NCI-H2196 (cell line): ENCODE data around the gene MRPS27.

ENCODE experiments used
- DNase-seq: peaks from one replicate; lab custom pipeline; 2025; ENCODE audit not compliant: unreplicated experiment; lab: John Stamatoyannopoulos, UW

Gene MRPS27

DNA sequence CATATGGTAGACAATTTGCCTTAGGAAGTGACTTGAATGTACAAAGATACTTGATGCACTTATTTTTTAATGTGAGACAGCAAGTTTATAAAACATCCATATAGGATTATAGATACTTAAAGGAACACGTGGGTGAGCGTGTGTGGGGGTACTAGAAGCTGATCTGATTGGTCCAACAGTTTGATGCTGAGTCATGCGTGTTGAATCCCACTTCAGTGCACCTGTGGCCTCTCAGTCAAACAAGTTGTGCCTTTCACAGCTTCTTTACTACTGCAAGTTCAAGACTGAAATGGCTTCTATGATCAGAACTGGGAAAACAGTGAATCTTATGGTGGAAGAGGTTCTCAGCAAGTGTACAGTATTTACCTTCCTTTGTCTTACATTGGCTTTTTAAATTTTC, 113.9 kb downstream of the MRPS27 start:
- no peak for DNase-seq

DNA sequence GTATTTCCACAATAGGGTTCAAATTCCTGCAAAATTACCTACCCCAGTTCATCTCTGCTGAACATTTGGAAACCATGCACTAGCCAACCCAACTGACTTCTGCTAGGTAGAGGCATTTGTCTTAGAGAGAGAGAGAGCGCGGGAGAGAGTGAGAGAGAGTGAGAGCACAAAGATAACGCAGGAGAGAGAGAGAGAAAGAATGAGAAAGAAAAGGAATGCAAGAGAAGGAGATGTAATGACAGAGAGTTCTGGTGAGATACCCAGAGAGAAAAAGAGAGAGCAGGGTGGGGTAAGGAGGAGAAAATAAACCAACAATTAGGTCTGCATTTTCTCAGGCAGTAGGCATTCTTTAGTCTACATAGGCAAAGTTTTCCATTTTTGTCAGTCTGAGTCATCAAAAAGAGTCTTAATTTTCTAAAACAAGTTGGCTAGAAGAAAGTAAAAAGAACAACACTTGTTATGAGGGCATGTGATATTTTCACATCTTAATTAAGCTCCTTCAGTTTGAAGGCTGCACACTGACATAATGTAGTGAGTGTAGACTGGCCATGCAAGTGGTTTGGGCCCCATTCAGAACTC, 114.5 kb downstream of the MRPS27 start:
- no peak for DNase-seq

DNA sequence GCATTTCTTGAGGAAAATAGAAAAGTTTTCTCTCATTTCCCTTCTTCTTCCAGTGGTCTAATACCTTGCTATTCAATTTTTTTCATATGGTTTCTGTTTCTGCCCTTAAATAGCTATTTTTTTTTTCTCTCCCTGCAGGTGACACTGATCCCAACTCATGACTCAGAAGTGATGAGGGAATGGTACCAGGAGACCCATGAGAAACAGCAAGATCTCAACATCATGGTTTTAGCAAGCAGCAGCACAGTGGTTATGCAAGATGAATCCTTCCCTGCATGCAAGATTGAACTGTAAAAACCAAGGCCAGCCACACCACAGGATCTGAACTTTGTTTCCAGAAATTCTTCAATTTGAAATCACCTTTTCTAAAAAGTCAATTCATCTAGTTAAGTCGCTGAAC, 115.1 kb downstream of the MRPS27 start:
- no peak for DNase-seq

DNA sequence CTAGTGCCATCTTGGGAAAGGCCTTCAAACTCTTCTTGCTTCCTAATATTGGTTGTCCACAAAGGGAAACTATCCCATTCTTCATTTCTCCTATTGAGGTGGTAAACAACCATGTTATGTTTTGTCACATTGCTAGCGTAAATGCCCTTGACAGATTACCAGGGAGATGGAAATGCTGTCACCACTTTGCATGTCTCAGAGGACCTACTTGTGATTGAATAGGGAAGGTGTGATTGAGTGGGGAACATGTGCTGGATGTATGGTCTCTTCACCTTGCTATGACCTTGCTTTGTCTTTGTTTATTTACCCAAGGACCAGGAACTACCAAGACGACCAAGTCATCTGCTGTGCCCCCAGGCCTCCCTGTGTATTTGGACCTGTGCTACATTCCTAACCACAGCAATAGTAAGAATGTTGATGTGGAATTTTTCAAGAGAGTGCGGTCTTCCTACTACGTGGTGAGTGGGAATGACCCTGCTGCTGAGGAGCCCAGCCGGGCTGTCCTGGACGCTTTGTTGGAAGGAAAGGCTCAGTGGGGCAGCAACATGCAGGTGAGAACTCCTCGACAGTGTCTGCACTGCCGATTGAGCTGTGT, 116.7 kb downstream of the MRPS27 start:
- no peak for DNase-seq

DNA sequence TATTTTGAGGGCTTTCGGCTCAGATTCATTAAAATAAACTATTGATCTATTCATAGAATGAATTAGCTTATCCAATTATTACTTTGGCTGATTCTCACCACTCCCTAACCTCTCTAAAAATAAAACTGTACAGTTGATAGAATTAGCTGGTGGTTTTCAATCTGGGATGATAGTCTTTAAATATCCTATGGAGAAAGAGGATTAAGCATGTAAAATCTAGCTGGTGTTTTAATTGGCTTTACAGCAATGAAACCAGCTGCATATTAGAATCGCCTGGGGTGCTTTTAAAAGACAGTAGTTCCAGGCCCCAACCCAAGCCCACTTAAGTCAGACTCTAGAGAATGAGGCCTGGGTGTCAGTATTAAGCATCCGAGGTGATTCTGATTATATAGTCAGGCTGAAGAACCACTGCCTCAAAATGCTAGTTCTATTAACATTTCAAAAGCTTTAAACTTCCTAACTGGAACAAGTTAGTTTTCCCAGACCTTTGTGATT, 117.7 kb downstream of the MRPS27 start:
- no peak for DNase-seq

DNA sequence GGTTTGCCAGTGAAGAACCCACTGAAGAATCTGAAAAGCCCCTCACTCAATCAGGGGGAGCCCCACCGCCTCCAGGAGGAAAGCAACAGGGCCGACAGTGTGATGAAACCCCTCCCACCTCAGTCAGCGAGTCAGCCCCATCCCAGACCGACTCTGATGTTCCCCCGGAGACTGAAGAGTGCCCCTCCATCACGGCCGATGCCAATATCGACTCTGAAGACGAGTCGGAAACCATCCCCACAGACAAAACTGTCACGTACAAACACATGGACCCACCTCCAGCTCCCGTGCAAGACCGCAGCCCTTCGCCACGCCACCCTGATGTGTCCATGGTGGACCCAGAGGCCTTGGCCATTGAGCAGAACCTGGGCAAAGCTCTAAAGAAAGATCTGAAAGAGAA, 120.4 kb downstream of the MRPS27 start:
- DNase-seq, result no peak

DNA sequence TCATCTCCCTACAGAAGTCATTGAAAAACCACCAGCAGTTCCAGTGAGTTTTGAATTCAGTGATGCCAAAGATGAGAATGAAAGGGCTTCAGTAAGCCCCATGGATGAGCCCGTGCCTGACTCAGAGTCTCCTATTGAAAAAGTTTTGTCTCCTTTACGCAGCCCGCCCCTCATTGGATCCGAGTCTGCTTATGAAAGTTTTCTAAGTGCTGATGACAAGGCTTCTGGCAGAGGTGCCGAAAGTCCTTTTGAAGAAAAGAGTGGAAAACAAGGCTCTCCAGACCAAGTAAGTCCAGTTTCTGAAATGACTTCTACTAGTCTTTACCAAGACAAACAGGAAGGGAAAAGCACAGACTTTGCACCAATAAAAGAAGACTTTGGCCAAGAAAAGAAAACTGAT, 122.6 kb downstream of the MRPS27 start:
- DNase-seq, result no peak

DNA sequence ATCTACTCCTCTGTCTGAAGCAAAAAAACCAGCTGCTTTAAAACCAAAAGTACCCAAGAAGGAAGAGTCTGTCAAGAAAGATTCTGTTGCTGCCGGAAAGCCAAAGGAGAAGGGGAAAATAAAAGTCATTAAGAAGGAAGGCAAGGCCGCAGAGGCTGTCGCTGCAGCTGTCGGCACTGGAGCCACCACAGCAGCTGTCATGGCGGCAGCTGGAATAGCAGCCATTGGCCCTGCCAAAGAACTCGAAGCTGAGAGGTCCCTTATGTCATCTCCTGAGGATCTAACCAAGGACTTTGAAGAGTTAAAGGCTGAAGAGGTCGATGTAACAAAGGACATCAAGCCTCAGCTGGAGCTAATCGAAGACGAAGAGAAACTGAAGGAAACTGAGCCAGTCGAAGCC, 124.5 kb downstream of the MRPS27 start:
- no peak for DNase-seq

DNA sequence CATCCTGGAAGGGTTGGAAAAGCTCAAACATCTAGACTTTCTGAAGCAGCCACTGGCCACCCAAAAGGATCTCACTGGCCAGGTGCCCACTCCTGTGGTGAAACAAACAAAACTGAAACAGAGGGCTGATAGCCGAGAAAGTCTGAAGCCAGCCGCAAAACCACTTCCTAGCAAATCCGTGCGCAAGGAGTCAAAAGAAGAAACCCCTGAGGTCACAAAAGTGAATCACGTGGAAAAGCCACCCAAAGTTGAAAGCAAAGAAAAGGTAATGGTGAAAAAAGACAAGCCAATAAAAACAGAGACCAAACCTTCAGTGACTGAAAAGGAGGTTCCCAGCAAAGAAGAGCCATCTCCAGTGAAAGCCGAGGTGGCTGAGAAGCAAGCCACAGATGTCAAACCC, 125.2 kb downstream of the MRPS27 start:
- no peak for DNase-seq

DNA sequence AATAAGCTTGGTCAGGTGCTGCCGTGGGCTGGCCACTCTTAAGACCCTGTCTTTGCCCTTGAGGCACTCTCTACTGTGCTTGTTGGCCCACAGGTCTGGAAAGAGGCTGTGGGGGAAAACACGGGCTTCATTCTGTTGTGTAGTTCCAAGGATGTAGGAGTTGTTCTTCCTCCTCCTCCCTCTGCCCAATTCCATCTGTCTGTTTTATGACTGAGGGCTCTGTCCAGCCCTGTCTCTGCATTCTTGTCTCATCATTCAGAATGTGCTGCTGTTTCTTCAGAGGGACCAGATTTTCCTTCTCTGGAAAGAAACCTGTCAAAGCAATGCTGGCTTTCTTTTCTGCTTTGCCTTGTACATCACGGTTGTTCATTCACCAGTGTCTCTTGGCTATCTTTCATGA, 128.6 kb downstream of the MRPS27 start:
- no peak for DNase-seq

DNA sequence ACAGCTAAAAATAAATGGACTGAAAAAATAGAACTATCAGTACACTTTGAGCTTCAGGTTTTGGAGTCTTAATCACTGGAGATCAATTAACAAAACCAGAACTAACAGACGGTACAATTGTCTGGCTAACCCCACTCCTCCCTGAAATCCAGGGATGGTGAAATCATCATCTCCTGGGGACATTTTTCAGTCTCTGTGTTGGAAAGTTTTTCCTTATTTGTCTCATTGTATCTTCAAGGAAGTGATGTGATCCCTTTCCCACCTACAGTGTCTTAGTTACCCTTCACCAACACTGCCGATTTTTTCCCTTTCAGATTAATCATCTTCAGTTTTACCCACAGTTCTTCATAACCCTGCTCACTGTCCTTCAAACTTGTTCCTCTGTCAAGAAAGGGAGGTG, 130.9 kb downstream of the MRPS27 start:
- DNase-seq, result no peak

DNA sequence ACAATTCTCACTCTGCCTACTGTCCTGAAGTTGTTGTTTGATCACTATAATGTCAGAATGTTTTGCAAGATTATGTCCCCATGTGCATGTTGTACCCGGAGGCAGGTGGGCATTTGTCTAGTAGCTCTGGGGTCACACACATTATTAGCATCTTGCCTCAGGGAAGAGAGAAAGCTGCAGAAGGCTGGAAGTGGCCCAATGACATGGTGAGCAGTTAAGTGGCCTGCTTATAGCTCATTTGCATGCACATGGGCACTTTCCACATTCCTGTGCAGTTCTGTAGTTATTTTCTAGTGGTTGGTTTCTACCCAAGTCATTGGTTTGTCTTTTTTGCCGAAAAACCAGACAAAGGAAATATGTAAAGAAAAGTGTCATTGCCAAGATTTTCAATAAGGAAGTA, 131.9 kb downstream of the MRPS27 start:
- no peak for DNase-seq

DNA sequence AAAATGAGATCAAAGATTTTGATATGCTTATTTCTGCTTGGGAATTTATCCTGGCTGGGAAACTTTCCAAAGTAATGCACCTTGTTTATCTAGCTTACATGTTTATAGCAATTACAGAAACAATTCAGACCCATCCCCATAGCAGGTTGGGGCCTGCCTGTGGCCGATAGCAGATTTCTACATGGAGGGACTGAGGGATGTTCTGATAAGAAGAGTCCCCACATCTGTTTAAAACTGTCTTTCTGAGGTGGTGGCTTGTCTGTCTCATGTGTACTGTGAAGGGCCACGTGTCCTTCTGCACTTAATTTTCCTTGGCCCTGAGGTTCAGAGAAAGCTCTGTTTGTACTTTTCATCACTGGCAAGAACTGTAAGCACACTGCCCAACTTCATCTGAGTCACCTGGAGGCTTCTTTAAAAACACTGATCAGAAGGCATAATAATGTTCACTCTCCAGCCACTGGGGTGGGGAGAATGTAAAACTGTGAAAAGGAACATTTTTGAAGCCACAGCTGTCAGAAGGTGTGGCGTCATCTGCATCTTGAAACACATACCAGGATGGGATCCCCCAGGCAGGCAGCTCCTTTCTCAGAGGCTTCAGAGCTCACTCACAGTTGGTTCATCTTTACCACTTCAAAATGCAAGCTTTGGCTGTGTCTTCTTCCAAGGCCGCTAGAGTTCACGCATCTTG, 132.5 kb downstream of the MRPS27 start:
- no peak for DNase-seq

DNA sequence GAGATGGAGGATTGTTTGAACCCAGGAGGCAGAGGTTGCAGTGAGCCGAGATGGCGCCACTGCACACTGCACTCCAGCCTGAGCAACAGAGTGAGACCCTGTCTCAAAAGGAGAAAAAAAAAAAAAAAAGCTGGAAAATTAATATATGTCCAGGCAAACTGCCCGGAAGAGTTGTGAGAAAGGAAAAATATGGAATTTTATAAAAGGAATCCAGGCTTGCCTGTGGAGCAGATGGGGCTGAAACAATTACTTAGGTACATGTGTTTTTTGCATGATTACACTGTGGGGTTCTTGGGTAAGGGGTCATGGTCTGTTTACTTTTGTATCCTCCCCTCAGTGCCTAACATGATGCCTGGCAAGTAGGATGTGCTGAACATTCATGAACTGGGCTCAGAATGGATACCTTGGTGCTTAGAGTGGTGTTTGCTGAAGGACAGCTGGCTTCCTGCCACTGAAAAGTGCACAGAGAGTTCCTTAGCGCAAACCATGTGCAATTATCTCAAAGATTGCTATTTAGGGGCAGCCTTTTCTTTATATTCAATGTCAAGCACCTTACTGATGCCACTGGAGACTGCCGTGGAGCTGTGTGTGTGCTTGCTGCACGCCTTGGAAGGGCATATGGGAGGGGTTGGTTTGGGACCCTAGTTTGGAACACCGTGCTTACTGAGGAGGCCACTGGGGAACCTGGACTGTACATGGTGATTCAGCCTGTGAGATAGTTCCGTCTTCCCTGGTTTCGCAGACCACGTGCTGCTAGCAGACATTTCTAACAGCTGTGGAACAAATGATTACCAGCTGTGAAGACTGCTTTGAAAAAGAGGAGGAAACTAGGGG, 134.3 kb downstream of the MRPS27 start:
- DNase-seq, result no peak

DNA sequence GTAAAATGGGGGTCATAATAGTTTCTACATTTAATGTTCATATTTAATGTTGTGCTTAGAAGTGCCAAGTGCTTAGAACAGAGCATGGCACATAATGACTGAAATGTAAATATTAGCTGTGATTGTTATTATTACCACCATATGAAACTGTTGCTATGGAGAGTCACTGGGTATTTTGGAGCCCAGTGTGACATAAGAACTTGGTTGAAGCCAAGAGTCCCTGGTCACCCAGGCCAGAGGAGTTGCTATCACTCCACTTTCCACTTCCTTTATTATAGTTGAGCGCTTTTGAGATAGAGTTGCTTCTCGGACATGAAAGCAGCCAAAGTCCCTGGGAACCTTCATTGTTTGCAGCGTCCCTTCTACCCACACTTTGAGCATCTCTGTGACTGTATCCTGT, 135.6 kb downstream of the MRPS27 start:
- DNase-seq, result no peak

DNA sequence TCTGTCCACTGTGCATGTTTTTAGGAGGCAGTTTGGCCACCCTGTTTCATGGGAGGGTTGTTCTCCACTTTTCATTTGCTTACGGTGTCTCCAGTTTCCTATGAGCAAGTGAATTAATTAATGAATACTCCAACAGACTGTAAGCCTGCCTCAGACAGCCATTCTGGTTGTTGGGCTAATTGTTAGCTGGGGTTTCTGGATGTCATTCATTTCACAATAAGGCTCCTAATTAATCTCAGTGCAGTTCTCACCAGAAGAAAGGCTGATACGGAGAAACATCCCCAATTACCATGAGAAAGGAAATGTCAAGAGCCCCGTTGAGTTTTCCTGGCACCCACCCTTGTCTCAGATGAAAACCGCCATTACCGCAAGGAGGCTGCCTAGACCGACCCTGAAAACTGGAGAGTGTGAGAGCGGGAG, 136.9 kb downstream of the MRPS27 start:
- DNase-seq, result no peak

DNA sequence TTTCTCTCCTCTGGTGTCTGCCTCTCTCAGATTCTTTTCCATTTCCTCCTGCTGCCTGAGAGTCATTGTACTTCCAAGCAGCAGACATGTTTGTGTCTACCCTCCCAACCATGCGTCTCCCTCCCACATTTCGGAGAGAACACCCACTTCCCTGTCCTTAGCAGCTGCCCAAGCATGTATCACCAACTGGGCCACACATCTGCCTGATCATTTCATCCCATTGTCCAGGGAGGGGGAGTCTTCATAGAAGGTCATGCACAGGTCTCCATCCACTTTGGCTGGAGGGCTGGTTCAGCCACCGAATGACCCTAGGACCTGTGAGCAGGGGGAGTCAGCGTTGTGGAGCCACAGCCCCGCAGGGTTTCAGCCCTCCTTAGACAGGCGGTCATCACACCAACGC, 137.4 kb downstream of the MRPS27 start:
- DNase-seq, result no peak

DNA sequence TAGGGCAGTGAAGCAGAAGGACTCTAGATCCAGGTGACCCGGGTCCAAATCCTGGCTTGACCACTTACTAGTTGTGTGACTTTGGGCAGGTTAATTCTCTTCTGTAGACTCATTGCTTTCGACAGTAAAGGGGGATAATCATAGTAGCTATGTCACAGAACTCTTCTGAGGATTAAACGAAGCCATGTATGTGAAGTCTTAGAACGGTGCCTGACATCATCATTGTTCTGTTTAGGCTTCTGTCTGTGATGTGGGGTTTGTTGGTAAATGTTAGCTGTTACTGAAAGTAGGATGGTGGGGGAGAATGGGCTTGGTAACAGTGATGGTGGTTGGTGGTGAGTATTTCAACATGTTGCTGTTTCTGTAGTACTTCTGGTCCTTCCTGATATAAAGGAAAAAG, 139.1 kb downstream of the MRPS27 start:
- no peak for DNase-seq

DNA sequence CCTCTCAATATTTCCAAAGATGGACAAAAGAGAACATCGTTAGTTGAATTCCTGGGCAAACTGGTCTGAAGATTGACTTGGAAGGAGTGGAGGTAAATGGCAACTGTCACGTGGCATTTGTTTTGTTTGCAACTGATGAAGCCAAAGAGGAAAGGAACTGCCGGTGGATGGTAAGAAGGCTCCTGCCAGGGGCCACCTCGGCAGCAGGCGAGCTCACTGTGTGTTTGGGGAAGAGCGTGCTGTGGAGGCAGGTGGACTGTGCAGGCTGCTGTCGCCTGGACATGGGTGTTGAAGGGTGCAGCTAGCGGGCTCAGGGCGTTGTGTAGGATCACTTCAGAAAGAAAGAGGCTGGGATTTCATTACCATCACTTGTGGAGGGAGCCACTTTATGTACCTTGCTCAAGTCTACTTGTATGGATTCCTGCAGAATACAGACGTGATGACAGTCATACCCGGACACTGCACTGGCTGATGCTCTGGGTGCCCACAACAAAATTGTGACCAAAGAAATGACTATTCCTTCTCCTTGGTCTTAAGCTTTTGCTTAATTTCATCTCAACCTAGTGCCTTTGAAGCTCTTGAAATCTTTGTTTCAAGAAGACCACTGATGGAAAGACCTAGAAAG, 140.1 kb downstream of the MRPS27 start:
- no peak for DNase-seq

DNA sequence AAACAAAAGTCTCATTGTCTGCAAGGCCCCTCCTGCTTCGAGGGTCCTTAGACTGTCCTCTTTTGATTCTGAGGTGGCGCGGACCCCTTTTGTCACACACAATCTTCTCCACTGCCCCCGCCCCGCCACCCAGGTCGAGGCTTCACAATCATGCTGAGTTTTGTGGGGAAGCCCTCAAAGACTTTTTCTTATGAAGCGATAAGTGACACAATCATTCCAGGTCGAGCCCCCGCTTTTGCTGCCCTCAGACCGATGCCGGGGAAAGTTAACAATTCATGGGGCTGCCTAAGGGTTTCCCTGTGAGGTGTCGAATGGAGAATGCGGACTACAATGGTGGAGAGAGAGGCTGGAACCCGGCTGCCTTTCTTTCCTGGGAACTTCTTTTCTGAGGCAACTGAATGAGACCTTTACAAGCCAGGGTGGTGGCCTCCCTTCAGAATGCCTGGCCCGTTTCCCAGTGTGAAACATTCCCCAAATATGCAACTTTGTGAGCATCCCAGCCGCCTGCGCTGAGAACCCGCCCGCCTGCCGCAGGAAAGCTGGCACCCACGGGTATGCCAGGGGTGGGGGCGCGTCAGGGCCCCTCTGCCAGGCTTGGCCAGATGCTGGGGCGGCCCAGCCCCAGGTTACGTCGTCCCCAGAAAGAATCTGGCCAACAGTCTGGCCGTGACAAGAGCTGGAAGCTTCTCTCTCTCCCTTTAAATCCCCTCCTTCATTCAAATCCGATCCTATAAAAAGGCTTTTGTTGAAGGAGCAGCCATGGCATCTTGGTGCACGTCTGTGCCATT, 140.8 kb downstream of the MRPS27 start:
- DNase-seq, result no peak

DNA sequence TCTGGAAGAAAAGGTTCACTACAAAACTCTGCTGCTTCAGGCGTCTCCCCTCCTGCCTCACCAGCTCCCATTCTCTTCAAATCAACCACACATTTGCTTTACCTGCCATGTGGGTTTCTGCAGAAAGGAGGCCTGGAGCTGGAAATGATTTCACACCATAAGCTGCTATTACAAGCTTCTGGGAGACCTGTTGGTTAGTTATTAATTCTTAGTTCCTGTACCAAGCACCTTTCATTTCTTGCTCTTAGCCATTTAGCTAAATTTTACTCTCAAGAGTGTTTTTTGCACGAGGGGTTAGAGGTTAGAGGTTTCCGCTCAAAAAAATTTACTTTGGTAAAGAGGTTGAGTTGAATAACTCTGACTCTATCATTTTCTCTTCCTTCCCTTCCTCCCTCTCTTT, 142.5 kb downstream of the MRPS27 start:
- no peak for DNase-seq
